Measurements from ENCODE around the gene NOTCH4.

The NOTCH4 gene

DNA sequence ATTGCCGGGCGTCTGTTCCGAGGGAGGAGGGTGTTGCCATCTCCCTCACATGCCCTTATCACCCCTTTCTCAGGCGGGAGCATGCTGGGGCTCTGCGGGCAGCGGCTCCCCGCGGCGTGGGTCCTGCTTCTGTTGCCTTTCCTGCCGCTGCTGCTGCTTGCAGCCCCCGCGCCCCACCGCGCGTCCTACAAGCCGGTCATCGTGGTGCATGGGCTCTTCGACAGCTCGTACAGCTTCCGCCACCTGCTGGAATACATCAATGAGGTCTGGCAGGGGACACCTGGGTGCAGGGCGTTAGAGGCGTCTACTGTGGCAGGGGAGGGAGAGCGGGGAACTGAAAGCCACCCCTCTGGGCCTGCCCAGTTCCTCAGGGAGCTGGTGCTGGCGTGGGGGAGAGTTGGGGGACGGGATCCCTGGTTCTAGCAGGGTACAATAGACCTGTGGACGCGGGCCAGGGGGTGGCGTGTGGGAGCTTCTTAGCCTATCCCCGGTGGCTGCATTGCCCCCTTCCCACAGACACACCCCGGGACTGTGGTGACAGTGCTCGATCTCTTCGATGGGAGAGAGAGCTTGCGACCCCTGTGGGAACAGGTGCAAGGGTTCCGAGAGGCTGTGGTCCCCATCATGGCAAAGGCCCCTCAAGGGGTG, 69.2 kb downstream of the NOTCH4 start:
- DNase-seq = peak; percentile 13

DNA sequence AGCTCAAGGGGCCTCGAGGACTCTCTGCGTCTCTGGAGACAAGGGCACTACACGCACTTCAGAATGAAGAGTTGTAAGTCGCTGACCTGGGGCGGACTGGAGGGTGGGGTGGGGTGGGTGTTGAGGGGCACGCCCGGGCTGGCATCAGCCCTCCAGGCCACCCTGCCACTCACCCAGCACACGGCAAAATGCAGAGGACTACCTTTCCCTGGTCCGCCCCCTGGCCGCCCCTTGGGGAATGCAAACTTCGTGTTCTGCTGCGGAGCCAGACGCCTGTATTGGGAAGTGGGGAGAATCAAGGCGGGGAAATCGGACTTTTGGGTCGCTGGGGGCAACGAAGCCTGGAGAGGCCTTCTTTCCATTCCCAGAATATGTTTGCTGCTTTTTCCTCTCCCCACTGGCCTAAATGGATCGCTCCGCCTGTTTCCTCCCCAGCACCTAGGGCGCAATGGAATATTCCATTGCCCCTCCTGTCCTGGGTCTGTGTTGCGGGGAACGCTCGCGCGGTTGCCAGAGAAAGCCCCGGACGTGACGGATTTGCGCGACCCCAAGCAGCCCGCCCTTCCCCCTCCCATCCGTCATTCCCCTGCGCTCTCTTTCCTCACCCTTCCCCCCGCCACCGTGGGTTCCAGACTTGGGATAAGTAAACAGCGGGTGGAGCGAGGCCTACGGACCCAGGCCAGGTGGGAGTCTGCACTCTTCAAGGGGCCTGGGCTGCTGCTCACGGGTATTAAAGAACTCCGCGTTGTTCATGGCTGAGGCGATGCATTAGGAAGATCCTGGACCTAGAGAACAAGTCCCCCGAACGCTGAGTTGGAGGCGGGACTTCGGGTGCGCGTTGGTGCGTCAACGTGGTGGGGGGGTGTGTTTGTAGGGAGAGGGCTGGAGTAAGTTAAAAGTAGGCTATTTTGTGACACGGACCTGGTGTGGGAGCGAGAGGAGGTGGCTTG, 70.0 kb downstream of the NOTCH4 start, which contains the start of gene PPT2:
PPT2 (plus strand) TSS at position 578 of the 950 bp plus-strand sequence. CDS start 454 bp downstream, outside the sequence.
- DNase-seq = peak; percentile 84

DNA sequence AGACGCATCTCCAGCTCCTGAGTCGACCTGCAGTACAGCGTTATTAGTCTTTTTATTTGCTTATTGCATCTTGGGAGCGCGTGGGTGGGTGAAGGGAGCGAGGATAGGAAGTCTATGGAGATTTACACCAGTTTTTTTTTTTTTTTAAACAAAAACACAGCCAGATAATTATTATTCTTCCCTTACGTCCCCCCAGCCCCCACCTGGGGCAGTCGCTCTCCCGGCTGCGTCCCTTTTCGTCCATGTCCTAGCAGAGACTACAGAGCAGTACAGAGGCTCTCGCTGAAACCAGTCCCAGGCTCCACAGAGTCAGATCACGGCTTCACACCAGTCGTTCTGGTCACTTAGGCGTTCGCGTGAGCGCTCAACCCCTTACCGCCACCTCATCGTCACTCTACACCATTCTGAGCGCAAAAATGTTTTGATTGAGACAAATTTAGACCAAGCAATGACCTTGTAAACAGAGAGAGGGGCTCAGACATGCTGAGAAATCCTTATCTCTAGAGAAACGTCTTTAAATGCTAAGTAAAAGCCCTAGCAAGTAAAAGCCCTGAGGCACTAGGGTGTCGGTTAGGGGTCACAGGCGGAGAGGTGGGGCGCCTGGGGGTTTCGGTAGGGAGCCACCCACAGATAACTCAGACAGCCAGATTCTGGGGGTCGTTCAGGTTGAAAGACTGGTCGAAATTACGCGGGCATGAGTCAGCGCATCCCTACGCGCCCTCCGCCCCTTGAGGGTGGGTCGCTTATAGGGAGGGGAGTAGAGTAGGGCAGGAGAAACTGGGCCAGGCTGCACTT, 70.9 kb downstream of the NOTCH4 start:
- no peak for DNase-seq

DNA sequence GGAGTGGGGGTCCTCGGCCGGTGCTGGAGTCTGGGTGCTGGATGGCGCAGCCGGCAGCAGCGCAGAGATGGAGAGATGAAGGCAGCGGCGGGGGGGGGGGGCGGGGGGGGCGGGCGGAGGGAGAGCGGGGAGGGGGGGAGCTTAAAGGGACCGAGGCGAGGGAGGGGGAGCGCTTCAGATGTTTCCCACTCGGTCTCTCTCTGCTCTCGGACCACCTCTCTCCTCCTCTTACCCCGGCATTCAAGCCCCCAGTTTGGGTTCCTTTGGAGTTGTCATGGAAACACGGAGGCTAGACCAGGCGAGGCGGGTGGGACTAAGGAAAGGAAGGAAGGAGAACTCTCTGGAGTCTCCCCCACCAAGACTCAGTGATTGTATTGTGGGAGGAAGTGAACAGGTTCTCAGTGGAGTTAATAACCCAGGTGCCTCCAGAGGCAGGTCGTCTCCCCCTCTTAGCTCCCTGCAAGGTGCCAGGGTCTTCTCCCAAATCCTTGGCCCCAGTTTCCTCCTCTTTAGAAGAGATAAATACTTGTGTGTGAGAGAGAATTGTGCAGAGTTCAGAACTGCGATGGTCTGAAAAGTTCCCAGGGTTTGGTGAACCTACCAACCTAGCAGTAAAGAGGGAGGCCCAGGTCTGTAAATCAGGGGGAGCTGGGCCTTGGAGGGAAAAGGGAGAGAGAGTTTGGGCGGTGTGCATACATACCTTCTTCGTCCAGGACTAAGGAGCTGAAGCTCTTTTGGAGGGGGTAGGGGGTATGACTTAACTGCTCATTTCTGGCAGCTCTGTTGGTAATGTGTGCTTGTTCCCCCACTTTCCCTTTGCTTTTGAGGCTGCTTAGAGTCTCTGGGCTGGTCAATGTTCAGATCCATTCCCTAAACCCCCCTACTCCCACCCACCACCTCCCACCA, 71.8 kb downstream of the NOTCH4 start, which contains the start of gene PRRT1:
PRRT1 (minus strand) TSS at position 77 of the 906 bp plus-strand sequence. CDS start 112 bp downstream, outside the sequence.
- no peak for DNase-seq

DNA sequence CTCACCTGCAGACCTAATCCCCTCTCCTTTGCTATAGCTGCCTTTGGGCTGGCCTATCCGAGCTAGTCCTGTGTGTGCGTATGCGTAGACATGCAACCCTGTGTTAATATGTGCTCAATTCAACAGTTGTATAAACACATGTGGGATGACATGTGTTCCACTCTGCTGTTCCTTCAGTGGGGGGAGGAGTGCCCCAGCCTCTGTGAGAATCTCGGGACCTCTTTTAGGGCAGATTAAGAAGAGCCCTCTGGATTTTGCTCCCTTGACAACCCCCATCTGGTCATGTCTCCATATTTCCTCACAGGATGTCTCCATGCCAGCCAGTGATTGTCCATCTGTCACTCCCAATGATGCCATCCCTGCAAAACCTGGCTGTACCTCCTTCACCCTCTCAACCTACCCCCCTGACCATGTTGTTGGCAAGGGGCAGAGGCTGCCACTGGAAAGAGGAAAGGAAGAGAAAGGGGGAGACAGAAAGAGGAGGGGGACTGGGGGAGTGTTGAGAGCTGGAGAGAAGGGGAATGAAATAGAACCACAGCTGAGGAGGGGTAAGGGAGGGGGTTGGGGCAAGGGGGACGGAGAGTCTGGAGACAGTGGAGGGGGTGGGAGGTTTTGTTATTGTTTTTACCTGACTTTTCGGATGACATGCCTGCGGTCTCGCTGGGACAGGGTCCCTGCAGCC, 72.5 kb downstream of the NOTCH4 start:
- peak; percentile 49 for DNase-seq

DNA sequence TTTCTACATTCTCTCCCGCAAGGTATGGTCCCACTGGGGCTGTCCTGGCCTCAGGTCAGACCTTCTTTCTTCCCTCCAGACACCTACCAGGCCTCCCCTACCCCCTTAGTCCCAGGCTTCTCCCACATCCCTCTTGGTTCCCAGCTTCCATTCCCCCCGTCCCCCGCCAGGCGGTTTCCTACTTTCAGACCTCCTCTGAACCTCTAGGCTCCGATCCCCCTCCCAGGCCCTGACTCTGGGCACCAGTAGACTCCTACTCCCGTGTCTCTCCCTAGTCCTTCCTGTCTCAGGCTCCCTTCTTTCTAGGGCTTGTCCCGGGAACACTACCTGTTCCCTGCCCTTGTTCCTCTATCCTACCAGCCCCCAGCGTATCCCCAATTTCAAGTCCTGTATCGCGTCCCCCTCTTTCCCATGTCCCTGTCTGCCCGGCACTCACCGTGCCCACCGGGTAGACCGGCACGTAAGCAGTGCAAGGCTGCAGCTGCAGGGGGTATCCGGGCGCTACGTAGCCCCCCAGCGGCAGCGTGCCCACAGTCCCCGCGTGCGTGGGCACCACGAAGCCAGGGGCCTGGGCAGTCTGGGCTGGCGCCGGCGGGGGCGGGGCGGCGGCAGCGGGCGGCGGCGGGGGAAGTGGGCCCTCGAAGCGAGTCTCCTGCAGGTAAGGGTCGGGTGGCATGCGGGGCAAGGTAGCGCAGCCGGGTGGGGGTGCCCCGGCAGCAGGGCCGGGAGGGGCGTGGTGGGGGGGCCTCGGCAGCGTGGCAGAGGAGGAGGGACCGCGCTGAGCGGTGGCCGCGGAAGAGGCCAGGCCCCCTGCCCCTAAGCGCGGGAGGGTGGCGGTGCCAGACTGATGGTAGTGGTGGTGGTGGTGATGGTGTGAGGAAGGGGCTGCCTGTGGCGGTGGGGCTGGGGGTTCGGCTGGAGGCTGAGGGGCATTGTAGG, 73.7 kb downstream of the NOTCH4 start:
- DNase-seq = no peak

DNA sequence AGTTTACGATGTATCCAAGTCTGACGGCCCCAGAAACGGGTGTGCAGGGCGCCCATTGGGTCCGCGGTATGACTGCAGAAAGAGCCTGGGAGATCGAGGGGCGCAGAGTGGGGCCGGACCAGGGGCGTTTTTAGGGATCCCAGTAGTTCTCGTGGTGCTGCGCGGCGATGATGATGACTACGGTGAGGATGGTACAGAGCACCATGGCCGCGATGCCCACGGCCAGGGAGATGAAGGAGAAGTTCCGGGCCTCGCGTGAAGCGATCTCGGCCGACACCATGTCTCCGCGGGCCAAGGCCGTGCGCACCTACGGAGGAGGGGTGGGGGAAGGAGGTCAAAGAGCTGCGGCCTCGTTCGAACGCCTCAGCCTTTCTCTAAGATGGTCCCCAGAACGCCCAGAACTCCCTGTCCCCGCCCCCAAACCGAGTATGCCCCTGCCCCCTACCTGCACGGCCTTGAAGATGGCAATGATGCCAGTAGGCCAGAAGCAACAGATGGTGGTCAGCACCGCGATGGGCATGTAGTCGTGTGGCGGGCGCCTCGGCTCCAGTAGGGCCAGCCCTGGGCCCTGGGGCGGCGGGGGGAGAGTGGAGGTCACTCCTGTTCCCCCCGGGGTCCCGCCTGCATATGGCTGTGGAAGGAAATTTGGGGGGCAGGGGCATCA, 74.6 kb downstream of the NOTCH4 start:
- DNase-seq = no peak

DNA sequence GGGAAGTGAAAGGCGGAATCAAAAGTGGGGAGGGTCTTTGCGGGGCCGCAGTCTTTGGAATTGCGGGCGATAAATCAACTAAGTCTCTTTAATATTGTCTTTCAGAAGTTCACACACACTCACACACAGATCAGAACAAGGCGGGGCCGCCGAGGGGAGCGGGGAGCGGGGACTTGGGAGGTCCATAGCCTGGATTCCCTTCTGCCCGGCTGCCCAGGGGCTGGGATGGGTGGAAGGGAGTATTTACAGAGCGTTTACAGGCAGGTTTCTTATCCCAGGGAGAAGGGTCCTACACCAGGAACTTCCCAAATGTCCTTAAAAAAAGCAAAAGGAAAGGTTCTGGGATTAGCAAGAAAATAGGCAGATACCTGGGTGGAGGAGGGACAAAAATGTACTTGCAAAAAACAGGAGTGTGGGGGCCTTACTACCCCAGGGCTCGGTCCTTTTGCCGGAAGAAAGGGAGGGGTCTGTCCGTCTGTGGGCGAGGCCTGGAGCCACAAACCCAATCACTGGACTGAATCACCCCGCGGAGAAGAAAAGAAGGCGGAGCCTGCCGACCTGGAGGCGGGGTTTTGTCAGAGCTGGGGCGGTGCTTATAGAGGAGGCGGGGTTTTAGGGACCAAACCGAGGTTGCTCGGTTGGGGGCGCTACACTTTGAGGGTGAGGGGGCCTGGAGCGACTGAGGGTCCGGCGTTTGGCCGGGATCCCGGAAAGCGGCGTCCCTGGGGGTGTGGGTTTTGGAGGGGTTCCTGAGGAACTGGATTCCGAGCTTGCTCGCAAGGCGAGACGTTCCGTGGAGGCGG, 75.4 kb downstream of the NOTCH4 start:
- DNase-seq = no peak

DNA sequence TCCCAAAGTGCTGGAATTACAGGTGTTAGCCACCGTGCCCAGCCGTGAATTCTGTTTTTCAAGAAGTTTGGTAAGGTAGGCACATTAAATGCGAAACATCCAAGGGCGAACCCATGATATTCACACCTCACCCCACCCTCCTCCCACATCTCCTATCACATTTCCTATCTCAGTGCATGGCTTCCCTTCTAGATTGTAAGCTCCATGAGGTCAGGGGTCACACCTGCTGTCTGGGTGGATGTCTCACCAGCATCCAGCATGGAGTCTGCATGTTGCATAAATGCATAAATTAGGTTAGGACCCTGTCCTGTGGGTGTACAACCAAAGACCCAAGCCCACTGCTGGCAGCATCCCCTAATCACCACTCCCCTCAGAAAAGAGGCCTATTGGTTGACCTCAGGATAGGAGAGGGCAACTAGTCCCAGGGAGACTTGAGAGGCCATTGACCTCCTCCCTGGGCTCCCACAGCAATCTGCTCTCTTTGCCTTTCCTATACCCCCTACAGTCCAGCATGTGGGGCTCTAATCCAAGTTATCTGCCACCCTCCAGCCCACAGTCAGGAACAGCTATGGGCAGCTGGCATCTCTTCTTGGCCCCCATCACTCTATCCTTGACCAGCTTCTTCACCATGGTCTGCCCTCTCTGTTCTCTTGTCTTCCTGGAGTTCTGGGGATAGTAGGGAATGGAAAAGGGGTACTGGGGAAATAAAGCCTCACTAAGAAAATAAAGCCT, 76.3 kb downstream of the NOTCH4 start:
- no peak for DNase-seq

DNA sequence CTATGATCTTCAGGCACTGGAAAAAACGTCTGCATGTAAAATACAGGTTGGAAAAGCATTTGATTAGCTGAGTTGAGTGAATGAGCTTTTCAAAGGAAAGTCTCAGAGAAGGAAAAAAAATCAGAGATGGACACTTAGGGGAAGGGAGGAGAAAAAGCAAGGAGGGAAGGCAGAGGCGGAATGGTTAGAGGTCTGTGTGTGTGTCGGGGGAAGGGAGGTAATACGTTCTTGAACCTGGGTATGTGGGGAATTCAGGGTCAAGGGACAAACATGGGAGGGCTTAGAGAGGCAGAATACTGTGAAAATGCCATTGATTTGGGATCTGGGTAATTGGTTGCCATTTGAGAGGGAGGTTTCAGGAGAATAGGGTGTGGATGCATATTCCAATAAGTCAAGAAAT, 77.2 kb downstream of the NOTCH4 start:
- DNase-seq = no peak

DNA sequence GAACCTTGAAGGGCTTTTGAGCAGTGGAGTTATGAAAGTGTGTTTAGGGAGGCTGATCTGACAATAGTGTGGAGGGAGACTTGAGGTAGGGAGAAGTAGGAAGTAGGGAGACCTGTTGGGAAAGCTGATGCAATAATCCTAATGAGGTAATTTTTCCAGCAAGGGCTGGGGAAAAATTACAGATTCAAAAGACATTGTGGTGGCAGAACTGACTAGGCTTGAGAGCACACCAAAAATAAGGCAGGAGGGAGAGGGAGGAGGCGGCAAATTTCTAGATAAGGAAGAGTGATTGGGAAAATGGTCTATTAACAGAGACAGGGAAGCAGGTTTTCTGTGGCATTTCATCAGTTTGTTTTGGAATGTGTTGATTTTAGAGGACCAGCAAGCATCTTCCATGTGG, 77.6 kb downstream of the NOTCH4 start:
- no peak for DNase-seq

Measured in NCI-H446 treated with DMSO at 0.1 percent for 48 hours (cell line).